SK-N-MC (cell line): ENCODE data around the gene ATRNL1.

Source experiments
- EZH2 ChIP-seq: fragments of 200-600 bp; sonication (generic); IDR thresholded peaks from one replicate; pipeline ENCODE4 v1.6.1; 2017; ENCODE audit warnings: antibody characterized with exemption
- POLR2AphosphoS5 ChIP-seq: IDR thresholded peaks from 2 replicates; pipeline ENCODE4 v1.6.1; 2012; ENCODE audit warnings: mild to moderate bottlenecking, low read depth, low read length, borderline replicate concordance

- no peak for TF ChIP-seq POLR2AphosphoS5
- no peak for TF ChIP-seq EZH2
Measured at GRCh38 chr10:115555887-115556402, 462.8 kb downstream of the ATRNL1 start.
